Coronary artery (tissue), 2 donors: ENCODE measurements around the gene EIF4EBP2.

Source experiments
- DNase-seq: peaks from one replicate; pipeline ENCODE4 v3.0.0-alpha.2; 2017; ENCODE audit warnings: low spot score
- H3K27ac ChIP-seq, 2 donors: fragments of 200-600 bp; sonication (generic); one replicate each; pipeline ENCODE4 v1.5.1; 2016 to 2019
- H3K4me3 ChIP-seq: fragments of 200-600 bp; sonication (generic); 2 replicates; pipeline ENCODE4 v1.5.1; 2016; ENCODE audit warnings: mild to moderate bottlenecking, moderate library complexity
- CTCF ChIP-seq: fragments of 200-600 bp; sonication (generic); IDR thresholded peaks from one replicate; pipeline ENCODE4 v1.5.1; 2019; ENCODE audit warnings: antibody characterized with exemption

EIF4EBP2 gene

GRCh38 chr10:70474780-70475179 lies 70.8 kb downstream of the EIF4EBP2 start:
- Histone ChIP-seq H3K27ac (no peak overlapping the region), H3K4me3 (no peak overlapping the region)
- no peak for TF ChIP-seq CTCF
- DNase-seq = no peak

GRCh38 chr10:70475661-70476060 lies 71.7 kb downstream of the EIF4EBP2 start:
- no peak for TF ChIP-seq CTCF
- Histone ChIP-seq H3K4me3 (no peak overlapping the region), H3K27ac (no peak overlapping the region)
- no peak for DNase-seq

- no peak for TF ChIP-seq CTCF
- no peak for DNase-seq
- Histone ChIP-seq H3K27ac (no peak overlapping the region), H3K4me3 (no peak overlapping the region)
Observed at GRCh38 chr10:70476249-70477035, 72.5 kb downstream of the EIF4EBP2 start.

- no peak for DNase-seq
- H3K27ac ChIP-seq = peak overlapping the region; percentile 81 to 94
- H3K4me3 ChIP-seq = peak overlapping the region; percentile 97
- TF ChIP-seq CTCF = no peak
Observed at GRCh38 chr10:70477661-70478162, 73.8 kb downstream of the EIF4EBP2 start.
